ENCODE results near the gene TP63.

Gene TP63

GRCh38 chr3:189780546-189781270, 149.5 kb downstream of the TP63 start:
- DNase-seq (ENCODE audit: low spot score) = no peak

- DNase-seq (ENCODE audit: low spot score) = no peak
Observed at GRCh38 chr3:189781415-189781814, 150.2 kb downstream of the TP63 start.

GRCh38 chr3:189786479-189787064, 155.4 kb downstream of the TP63 start:
- no peak for DNase-seq (ENCODE audit: low spot score)

- DNase-seq (ENCODE audit: low spot score) = no peak
Observed at GRCh38 chr3:189787191-189787590, 156.0 kb downstream of the TP63 start.

- no peak for DNase-seq (ENCODE audit: low spot score)
Observed at GRCh38 chr3:189787632-189788031, 156.4 kb downstream of the TP63 start.

- no peak for DNase-seq (ENCODE audit: low spot score)
Observed at GRCh38 chr3:189789432-189789831, 158.2 kb downstream of the TP63 start.

- DNase-seq (ENCODE audit: low spot score) = no peak
Observed at GRCh38 chr3:189790658-189791057, 159.5 kb downstream of the TP63 start.

GRCh38 chr3:189792046-189792929, 161.1 kb downstream of the TP63 start:
- DNase-seq (ENCODE audit: low spot score) = no peak

- DNase-seq (ENCODE audit: low spot score) = no peak
Observed at GRCh38 chr3:189794518-189794917, 163.3 kb downstream of the TP63 start.

- no peak for DNase-seq (ENCODE audit: low spot score)
Observed at GRCh38 chr3:189797103-189797750, 166.0 kb downstream of the TP63 start.

- DNase-seq (ENCODE audit: low spot score) = no peak
Observed at GRCh38 chr3:189799366-189799765, 168.2 kb downstream of the TP63 start.

- no peak for DNase-seq (ENCODE audit: low spot score)
Observed at GRCh38 chr3:189800436-189800835, 169.2 kb downstream of the TP63 start.

GRCh38 chr3:189803254-189803653, 172.1 kb downstream of the TP63 start:
- no peak for DNase-seq (ENCODE audit: low spot score)

GRCh38 chr3:189805375-189806067, 174.3 kb downstream of the TP63 start:
- no peak for DNase-seq (ENCODE audit: low spot score)

- DNase-seq (ENCODE audit: low spot score) = peak; percentile 66
Observed at GRCh38 chr3:189806171-189806951, 175.2 kb downstream of the TP63 start.

- DNase-seq (ENCODE audit: low spot score) = no peak
Observed at GRCh38 chr3:189808246-189809007, 177.2 kb downstream of the TP63 start.

GRCh38 chr3:189809583-189809982, 178.4 kb downstream of the TP63 start:
- no peak for DNase-seq (ENCODE audit: low spot score)

- DNase-seq (ENCODE audit: low spot score) = no peak
Observed at GRCh38 chr3:189812806-189813465, 181.7 kb downstream of the TP63 start.

GRCh38 chr3:189813647-189814240, 182.6 kb downstream of the TP63 start:
- DNase-seq (ENCODE audit: low spot score) = no peak
